H9 (cell line): ENCODE measurements around the gene CDKAL1. TPM values are rescaled to one million over a fixed set of nuclear protein-coding genes. Genes with fewer than 3 reads are reported as not detected.

ENCODE experiments used
- DNase-seq: peaks from one replicate; pipeline ENCODE4 v3.0.0-alpha.2; 2017
- H2AFZ ChIP-seq: one replicate; pipeline ENCODE4 v1.6.1; 2013; ENCODE audit warnings: mild to moderate bottlenecking, low read length, control low read depth, moderate library complexity
- H2AK5ac ChIP-seq: 2 replicates; pipeline ENCODE4 v1.6.1; 2013; ENCODE audit warnings: low read length, control low read depth, mixed read lengths; ENCODE audit not compliant: insufficient read length
- H2BK120ac ChIP-seq: one replicate; pipeline ENCODE4 v1.6.1; 2013; ENCODE audit warnings: low read depth, mild to moderate bottlenecking, low read length, control low read depth, inconsistent platforms; ENCODE audit not compliant: poor library complexity, severe bottlenecking
- H2BK12ac ChIP-seq: 2 replicates; pipeline ENCODE4 v1.6.1; 2013; ENCODE audit warnings: low read length, control low read depth, mixed read lengths, low read depth; ENCODE audit not compliant: insufficient read length
- H2BK15ac ChIP-seq: 2 replicates; pipeline ENCODE4 v1.6.1; 2013; ENCODE audit warnings: low read depth, low read length, control low read depth
- H2BK20ac ChIP-seq: one replicate; pipeline ENCODE4 v1.6.1; 2013; ENCODE audit warnings: low read depth, mild to moderate bottlenecking, low read length, control low read depth, inconsistent platforms; ENCODE audit not compliant: poor library complexity, severe bottlenecking
- H2BK5ac ChIP-seq: 2 replicates; pipeline ENCODE4 v1.6.1; 2013; ENCODE audit warnings: low read length, control low read depth, mixed read lengths; ENCODE audit not compliant: insufficient read length
- H3K14ac ChIP-seq: 2 replicates; pipeline ENCODE4 v1.6.1; 2013; ENCODE audit warnings: low read length, control low read depth; ENCODE audit not compliant: insufficient read depth
- H3K18ac ChIP-seq: 2 replicates; pipeline ENCODE4 v1.6.1; 2013; ENCODE audit warnings: low read depth, mild to moderate bottlenecking, mixed read lengths, low read length, control low read depth; ENCODE audit not compliant: insufficient read length
- H3K23ac ChIP-seq: 2 replicates; pipeline ENCODE4 v1.6.1; 2013; ENCODE audit warnings: low read length, control low read depth, mixed read lengths, low read depth; ENCODE audit not compliant: insufficient read length
- H3K23me2 ChIP-seq: 2 replicates; pipeline ENCODE4 v1.6.1; 2013; ENCODE audit warnings: low read depth, mild to moderate bottlenecking, mixed read lengths, low read length, control low read depth; ENCODE audit not compliant: insufficient read length, poor library complexity, severe bottlenecking
- H3K27ac ChIP-seq: 2 replicates; pipeline ENCODE4 v1.5.1; 2013; ENCODE audit warnings: low read length, control low read depth, mixed read lengths, low read depth; ENCODE audit not compliant: insufficient read length
- H3K27me3 ChIP-seq: 2 replicates; pipeline ENCODE4 v1.6.1; 2013; ENCODE audit warnings: low read length, control low read depth, inconsistent platforms; ENCODE audit not compliant: insufficient read depth
- H3K4ac ChIP-seq: 2 replicates; pipeline ENCODE4 v1.6.1; 2013; ENCODE audit warnings: low read depth, mild to moderate bottlenecking, control low read depth, inconsistent platforms, low read length, moderate library complexity
- H3K4me1 ChIP-seq: 2 replicates; pipeline ENCODE4 v1.6.1; 2013; ENCODE audit warnings: low read length, control low read depth, inconsistent platforms; ENCODE audit not compliant: insufficient read depth
- H3K4me2 ChIP-seq: 2 replicates; pipeline ENCODE4 v1.6.1; 2013; ENCODE audit warnings: low read length, control low read depth, mixed read lengths; ENCODE audit not compliant: insufficient read length, insufficient read depth
- H3K56ac ChIP-seq: 2 replicates; pipeline ENCODE4 v1.6.1; 2013; ENCODE audit warnings: low read depth, mild to moderate bottlenecking, mixed read lengths, low read length, control low read depth; ENCODE audit not compliant: insufficient read length
- H3K79me1 ChIP-seq: 2 replicates; pipeline ENCODE4 v1.6.1; 2013; ENCODE audit warnings: low read depth, mild to moderate bottlenecking, moderate library complexity, low read length, control low read depth, inconsistent platforms; ENCODE audit not compliant: insufficient read depth, poor library complexity, severe bottlenecking
- H3K79me2 ChIP-seq: 2 replicates; pipeline ENCODE4 v1.6.1; 2013; ENCODE audit warnings: low read length, control low read depth, inconsistent platforms; ENCODE audit not compliant: insufficient read depth
- H3K9ac ChIP-seq: 2 replicates; pipeline ENCODE4 v1.6.1; 2013; ENCODE audit warnings: low read length, control low read depth, mixed read lengths; ENCODE audit not compliant: insufficient read length; ENCODE audit errors: extremely low read depth
- H3K9me3 ChIP-seq: one replicate; pipeline ENCODE4 v1.6.1; 2013; ENCODE audit warnings: low read depth, low read length, inconsistent platforms; ENCODE audit not compliant: control insufficient read depth
- H3T11ph ChIP-seq: one replicate; pipeline ENCODE4 v1.6.1; 2013; ENCODE audit warnings: mild to moderate bottlenecking, low read length, control low read depth, inconsistent platforms
- H4K20me1 ChIP-seq: one replicate; pipeline ENCODE4 v1.6.1; 2013; ENCODE audit not compliant: control insufficient read depth, insufficient read length, insufficient read depth
- H4K5ac ChIP-seq: 2 replicates; pipeline ENCODE4 v1.6.1; 2013; ENCODE audit warnings: low read depth, mild to moderate bottlenecking, mixed read lengths, low read length, control low read depth; ENCODE audit not compliant: insufficient read length
- H4K8ac ChIP-seq: replicated peaks from 2 replicates; pipeline ENCODE4 v1.6.1; 2013; ENCODE audit warnings: low read length, control low read depth, mixed read lengths, low read depth; ENCODE audit not compliant: insufficient read length
- H4K91ac ChIP-seq: 2 replicates; pipeline ENCODE4 v1.6.1; 2013; ENCODE audit warnings: low read depth, mild to moderate bottlenecking, moderate library complexity, mixed read lengths, low read length, control low read depth; ENCODE audit not compliant: insufficient read length
- H3K27ac Mint-ChIP-seq, 3 experiments: 2 replicates in 2 of 3; 3 replicates in 1 of 3; pipeline ENCODE4 v1.8.0; 2020 to 2021; ENCODE audit warnings: mixed read lengths in 3 of 3, mild to moderate bottlenecking in 1 of 3, moderate library complexity in 1 of 3
- H3K27me3 Mint-ChIP-seq: 2 replicates; pipeline ENCODE4 v1.8.0; 2021; ENCODE audit warnings: low read depth, mild to moderate bottlenecking, moderate library complexity, mixed read lengths
- H3K36me3 Mint-ChIP-seq, 3 experiments: 2 replicates in 2 of 3; 3 replicates in 1 of 3; pipeline ENCODE4 v1.8.0; 2020 to 2021; ENCODE audit warnings: low read depth in 3 of 3, mixed read lengths in 3 of 3; ENCODE audit not compliant: insufficient read depth in 1 of 3
- H3K4me1 Mint-ChIP-seq, 2 experiments: 2 replicates each; pipeline ENCODE4 v1.8.0; 2020; ENCODE audit warnings: mixed read lengths in 2 of 2
- H3K4me3 Mint-ChIP-seq, 2 experiments: 2 replicates in 1 of 2; 3 replicates in 1 of 2; pipeline ENCODE4 v1.8.0; 2020 to 2021; ENCODE audit warnings: mild to moderate bottlenecking in 2 of 2, mixed read lengths in 2 of 2, moderate library complexity in 1 of 2
- H3K9me3 Mint-ChIP-seq, 2 experiments: 2 replicates in 1 of 2; 3 replicates in 1 of 2; pipeline ENCODE4 v1.8.0; 2020; ENCODE audit warnings: mild to moderate bottlenecking in 2 of 2, mixed read lengths in 2 of 2, moderate library complexity in 1 of 2
- CTCF ChIP-seq: fragments of 200-600 bp; sonication (generic); conservative IDR thresholded peaks from 3 replicates; pipeline ENCODE4 v1.8.0; 2021; ENCODE audit warnings: antibody characterized with exemption, mild to moderate bottlenecking
- WGBS: extraction: QIAGEN DNeasy Blood & Tissue Kit; methylation state at CpG from one replicate; pipeline ENCODE4 v1.1.7; 2013; ENCODE audit warnings: missing lambda C conversion rate, low lambda C conversion rate, mixed read lengths; ENCODE audit not compliant: insufficient read length; ENCODE audit errors: extremely low coverage; 5-methylcytosine and 5-hydroxymethylcytosine counted together
- total RNA-seq: library from RNA; stranded (reverse); gene quantifications from 2 replicates; pipeline ENCODE4 v1.2.1, GENCODE V29; 2021

Gene CDKAL1
- total RNA-seq, 1 experiment from 2014 or later = 23.0 TPM

- H3K9ac ChIP-seq = no peak overlapping the region
- no peak overlapping the region for H2BK5ac ChIP-seq
- Mint-ChIP-seq H3K4me1 (0 out of 4 replicates have a peak, but pooled peaks cover 0 to 3% of the 10 kb centered on the region in 2 experiments), H3K27me3 (no peaks in the 10 kb centered on the region), H3K36me3 (peaks cover 0 to 10% (median 2%) of the 10 kb centered on the region in 3 experiments; a peak in 5 of 7 replicates), H3K27ac (no peak overlapping the region), H3K9me3 (peaks cover 2% of the 10 kb centered on the region in 2 experiments), H3K4me3 (no peak overlapping the region)
- H3K4me2 ChIP-seq = no peak overlapping the region
- no peaks in the 10 kb centered on the region for H4K20me1 ChIP-seq
- no peak overlapping the region for H3K18ac ChIP-seq
- no peaks in the 10 kb centered on the region for H3K79me2 ChIP-seq
- no peak overlapping the region for H3K27ac ChIP-seq
- H2AK5ac ChIP-seq = no peak overlapping the region
- no peaks in the 10 kb centered on the region for H3K27me3 ChIP-seq
- H2BK120ac ChIP-seq = no peak overlapping the region
- no peaks in the 10 kb centered on the region for H3K79me1 ChIP-seq
- H3K4ac ChIP-seq = no peak overlapping the region
- no peak overlapping the region for H3T11ph ChIP-seq
- no peak overlapping the region for H4K5ac ChIP-seq
- no peak overlapping the region for H2BK12ac ChIP-seq
- no peaks in the 10 kb centered on the region for H3K4me1 ChIP-seq
- H2BK15ac ChIP-seq = no peak overlapping the region
- H3K9me3 ChIP-seq = no peaks in the 10 kb centered on the region
- H3K23me2 ChIP-seq = no peaks in the 10 kb centered on the region
- no peak for TF ChIP-seq CTCF
- no CpG with 5 or more reads among the region's 1 CpG for WGBS
- no peak overlapping the region for H3K56ac ChIP-seq
- H3K14ac ChIP-seq = no peak overlapping the region
- H4K91ac ChIP-seq = no peak overlapping the region
- H4K8ac ChIP-seq = no peak overlapping the region
- H3K23ac ChIP-seq = no peak overlapping the region
- no peak overlapping the region for H2BK20ac ChIP-seq
- no peak for DNase-seq
- H2AFZ ChIP-seq = no peak overlapping the region
Measured at GRCh38 chr6:21064756-21065340, 530.6 kb downstream of the CDKAL1 start.
